BLaER1 treated with 17β-estradiol and CSF1 and Interleukin-3, amounts not matched to agents 10 nM and 100 nM (cell line): ENCODE data around the gene GABARAP.
A peak's percentile ranks its signal among the peaks of the same experiment; 100 is the strongest.

Experiments used
- H3K27ac ChIP-seq, 11 experiments: shearing (Covaris generic); formaldehyde crosslinking; 2 replicates each; pipeline ENCODE4 v1.8.1; 2022
- H3K27me3 ChIP-seq, 11 experiments: shearing (Covaris generic); formaldehyde crosslinking; 2 replicates each; pipeline ENCODE4 v1.8.1; 2022
- H3K36me3 ChIP-seq, 11 experiments: shearing (Covaris generic); formaldehyde crosslinking; 2 replicates each; pipeline ENCODE4 v1.8.1; 2022
- H3K4me1 ChIP-seq, 10 experiments: shearing (Covaris generic); formaldehyde crosslinking; 2 replicates each; pipeline ENCODE4 v1.8.1; 2022
- H3K4me2 ChIP-seq, 11 experiments: shearing (Covaris generic); formaldehyde crosslinking; 2 replicates each; pipeline ENCODE4 v1.8.1; 2022
- H3K4me3 ChIP-seq, 10 experiments: shearing (Covaris generic); formaldehyde crosslinking; 2 replicates each; pipeline ENCODE4 v1.8.1; 2022
- H3K9ac ChIP-seq, 11 experiments: shearing (Covaris generic); formaldehyde crosslinking; 2 replicates each; pipeline ENCODE4 v1.8.1; 2022
- H3K9me3 ChIP-seq, 11 experiments: shearing (Covaris generic); formaldehyde crosslinking; replicated peaks in 1 of 11; 2 replicates each; pipeline ENCODE4 v1.8.1; 2022
- H4K20me1 ChIP-seq, 11 experiments: shearing (Covaris generic); formaldehyde crosslinking; 2 replicates each; pipeline ENCODE4 v1.8.1; 2022
- Cebpa-rat ChIP-seq, 11 experiments: shearing (Covaris generic); IDR thresholded peaks; 2 replicates each; pipeline ENCODE4 v1.8.1; 2022

GABARAP gene

GRCh38 chr17:7235693-7236665 lies 6.3 kb downstream of the GABARAP start:
- Histone ChIP-seq H3K36me3 (peaks cover 27 to 46% (median 37%) of the 10 kb centered on the region in 11 experiments), H3K9me3 (no peaks in the 10 kb centered on the region), H3K4me3 (peak overlapping the region in 7 of 10 experiments; percentile 15 to 97 (median 88); a peak in 10 of 20 replicates), H3K4me2 (peak overlapping the region; percentile 91 to 99 (median 94); a peak in 21 of 22 replicates), H3K27me3 (no peaks in the 10 kb centered on the region), H4K20me1 (peaks cover 23 to 57% (median 36%) of the 10 kb centered on the region in 11 experiments; a peak in 20 of 22 replicates), H3K9ac (peak overlapping the region; percentile 95 to 98 (median 97); a peak in 19 of 22 replicates), H3K4me1 (peaks cover 55 to 66% (median 65%) of the 10 kb centered on the region in 10 experiments), H3K27ac (peak overlapping the region in 7 of 11 experiments; percentile 0 to 93 (median 84); a peak in 10 of 22 replicates)
- no peak for TF ChIP-seq Cebpa-rat (IDR thresholded peaks at IDR 0.05)

GRCh38 chr17:7234083-7234951 lies 7.9 kb downstream of the GABARAP start, which contains the start of gene DVL2:
TSS of gene DVL2 (minus strand) at chr17:7234517. CDS start at chr17:7234262, 255 bp downstream.
- Histone ChIP-seq H3K27me3 (no peaks in the 10 kb centered on the region), H3K9me3 (no peaks in the 10 kb centered on the region), H3K27ac (peak within 1 kb of the TSS; percentile 59 to 85 (median 81)), H4K20me1 (peaks cover 27 to 74% (median 44%) of the 10 kb centered on the region in 11 experiments; a peak in 21 of 22 replicates), H3K9ac (peak within 1 kb of the TSS; percentile 84 to 98 (median 96)), H3K4me3 (peak within 1 kb of the TSS; percentile 66 to 88 (median 77)), H3K36me3 (peaks cover 39 to 52% (median 47%) of the 10 kb centered on the region in 11 experiments), H3K4me1 (peaks cover 52 to 59% (median 53%) of the 10 kb centered on the region in 10 experiments), H3K4me2 (peak within 1 kb of the TSS; percentile 91 to 99 (median 94))
- no peak for TF ChIP-seq Cebpa-rat (IDR thresholded peaks at IDR 0.05)

- Histone ChIP-seq H3K9ac (peak overlapping the region; percentile 84 to 98 (median 96)), H4K20me1 (peaks cover 27 to 76% (median 45%) of the 10 kb centered on the region in 11 experiments; a peak in 21 of 22 replicates), H3K36me3 (peaks cover 46 to 58% (median 53%) of the 10 kb centered on the region in 11 experiments), H3K4me1 (peaks cover 52 to 60% (median 53%) of the 10 kb centered on the region in 10 experiments), H3K9me3 (no peaks in the 10 kb centered on the region), H3K27ac (peak overlapping the region; percentile 59 to 85 (median 81)), H3K4me2 (peak overlapping the region; percentile 91 to 99 (median 94)), H3K4me3 (peak overlapping the region; percentile 66 to 88 (median 77)), H3K27me3 (no peaks in the 10 kb centered on the region)
- TF ChIP-seq Cebpa-rat (IDR thresholded peaks at IDR 0.05) = no peak
Measured at GRCh38 chr17:7233701-7234082, 8.6 kb downstream of the GABARAP start.

DNA sequence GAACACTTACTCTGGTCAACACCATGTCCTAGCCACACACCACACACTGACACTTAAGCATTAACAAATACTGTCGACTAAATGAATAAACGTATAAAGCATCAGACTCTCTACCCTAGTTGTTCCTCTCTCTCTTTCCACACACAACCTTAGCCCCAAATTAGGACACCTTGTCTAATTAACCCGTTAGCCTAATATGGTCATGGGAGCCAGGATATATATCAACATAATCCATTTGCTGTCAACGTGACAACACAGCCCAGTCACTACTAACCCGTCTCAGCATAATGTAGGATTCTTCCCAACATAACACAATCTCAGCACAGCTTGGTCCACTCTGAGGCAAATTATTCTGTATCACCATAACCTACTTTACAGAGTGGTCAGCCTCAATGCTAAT lies 10.1 kb downstream of the GABARAP start:
- no peaks in the 10 kb centered on the region for H3K9me3 ChIP-seq
- peak overlapping the region; percentile 91 to 99 (median 94) for H3K4me2 ChIP-seq
- peaks cover 21 to 73% (median 40%) of the 10 kb centered on the region in 11 experiments; a peak in 21 of 22 replicates for H4K20me1 ChIP-seq
- H3K27me3 ChIP-seq = no peaks in the 10 kb centered on the region
- peaks cover 58 to 71% (median 64%) of the 10 kb centered on the region in 11 experiments for H3K36me3 ChIP-seq
- H3K9ac ChIP-seq = peak overlapping the region in 3 of 11 experiments; percentile 16 to 97 (median 29); a peak in 4 of 22 replicates
- H3K27ac ChIP-seq = no peak overlapping the region
- H3K4me3 ChIP-seq = peak overlapping the region in 9 of 10 experiments; percentile 66 to 88 (median 77); a peak in 10 of 20 replicates
- peaks cover 47 to 66% (median 48%) of the 10 kb centered on the region in 10 experiments for H3K4me1 ChIP-seq
- no peak for TF ChIP-seq Cebpa-rat (IDR thresholded peaks at IDR 0.05)

GRCh38 chr17:7229504-7229903 lies 12.7 kb downstream of the GABARAP start:
- no peak for TF ChIP-seq Cebpa-rat (IDR thresholded peaks at IDR 0.05)

DNA sequence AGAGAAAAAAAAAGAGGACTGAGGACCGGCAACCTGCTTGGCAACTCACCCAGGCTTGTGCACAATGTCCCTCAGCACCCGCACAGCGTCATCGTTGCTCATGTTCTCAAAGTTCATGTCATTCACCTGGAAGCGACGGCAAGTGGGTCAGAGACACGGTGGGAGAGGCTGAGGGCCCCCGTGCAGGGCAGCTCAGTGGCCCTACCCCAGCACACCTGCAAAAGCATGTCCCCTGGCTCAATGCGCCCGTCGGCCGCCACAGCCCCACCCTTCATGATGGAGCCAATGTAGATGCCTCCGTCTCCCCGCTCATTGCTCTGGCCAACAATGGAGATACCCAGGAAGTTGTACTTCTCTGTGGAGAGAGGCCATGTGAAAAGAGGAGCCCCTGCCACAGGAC lies 13.3 kb downstream of the GABARAP start:
- H4K20me1 ChIP-seq = peaks cover 16 to 77% (median 37%) of the 10 kb centered on the region in 11 experiments; a peak in 18 of 22 replicates
- peaks cover 21 to 38% (median 22%) of the 10 kb centered on the region in 10 experiments for H3K4me1 ChIP-seq
- peaks cover 65 to 78% (median 71%) of the 10 kb centered on the region in 11 experiments for H3K36me3 ChIP-seq
- H3K4me3 ChIP-seq = no peak overlapping the region
- H3K9ac ChIP-seq = no peak overlapping the region
- H3K9me3 ChIP-seq = no peaks in the 10 kb centered on the region
- no peak overlapping the region for H3K4me2 ChIP-seq
- H3K27me3 ChIP-seq = no peaks in the 10 kb centered on the region
- no peak overlapping the region for H3K27ac ChIP-seq
- TF ChIP-seq Cebpa-rat (IDR thresholded peaks at IDR 0.05) = no peak

More at GRCh38 chr17:7229504-7229903, 12.7 kb downstream of the GABARAP start:
- Histone ChIP-seq H3K27me3 (no peaks in the 10 kb centered on the region), H3K27ac (no peak overlapping the region), H3K9ac (no peak overlapping the region), H3K9me3 (no peaks in the 10 kb centered on the region), H4K20me1 (peaks cover 12 to 73% (median 37%) of the 10 kb centered on the region in 11 experiments; a peak in 17 of 22 replicates), H3K4me3 (no peak overlapping the region), H3K4me2 (no peak overlapping the region), H3K4me1 (peaks cover 21 to 40% (median 22%) of the 10 kb centered on the region in 10 experiments), H3K36me3 (peaks cover 61 to 73% (median 66%) of the 10 kb centered on the region in 11 experiments)

DNA sequence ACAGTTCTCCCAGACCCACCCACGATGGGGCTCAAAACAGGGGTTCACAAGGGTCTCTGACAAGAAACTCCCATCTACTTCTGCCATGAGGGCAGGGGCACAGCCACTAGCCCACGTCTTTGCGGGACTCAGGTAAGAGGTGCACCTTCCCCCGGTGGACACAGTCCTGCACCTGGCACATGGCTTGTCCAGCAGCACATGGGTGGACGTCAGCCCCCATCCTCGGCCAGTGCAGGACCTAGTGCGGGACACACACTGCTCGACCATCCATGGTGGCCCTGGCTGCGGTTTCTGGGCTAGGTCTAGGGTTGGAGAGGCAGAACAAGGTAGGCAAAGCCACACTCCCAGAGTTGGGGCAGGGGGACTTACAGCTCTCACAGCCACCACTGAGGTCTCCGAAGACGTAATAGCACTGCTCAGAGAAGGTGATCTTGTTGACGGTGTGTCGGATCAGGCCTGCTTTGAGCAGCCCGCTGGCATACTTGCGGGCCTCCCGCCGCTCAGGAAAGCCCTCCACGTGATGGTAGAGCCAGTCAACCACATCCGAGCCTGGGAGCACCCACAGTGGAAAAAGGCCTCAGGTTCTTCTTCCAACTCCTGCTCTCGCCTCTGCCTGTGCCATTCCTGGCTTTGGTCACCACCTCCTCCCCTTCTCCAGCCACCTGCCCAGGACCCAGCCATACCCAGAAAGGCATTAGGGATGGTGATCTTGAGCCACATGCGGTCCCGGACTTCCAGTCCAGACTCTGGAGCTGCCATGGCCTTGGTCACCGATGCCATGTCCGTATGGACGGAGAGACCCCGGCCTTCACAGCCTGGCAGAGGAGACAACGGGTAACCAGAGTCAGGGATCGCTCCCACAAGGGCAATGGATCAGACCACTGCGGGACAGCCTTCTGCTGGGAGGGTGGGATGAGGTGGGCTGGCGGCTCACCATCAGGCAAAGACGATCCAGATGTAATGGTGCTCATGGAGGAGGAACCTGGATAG lies 15.2 kb downstream of the GABARAP start:
- Histone ChIP-seq H3K4me3 (no peak overlapping the region), H3K9ac (no peak overlapping the region), H3K27ac (no peak overlapping the region), H3K4me2 (no peak overlapping the region), H3K27me3 (no peaks in the 10 kb centered on the region), H3K36me3 (peaks cover 84 to 97% (median 90%) of the 10 kb centered on the region in 11 experiments), H4K20me1 (peaks cover 18 to 91% (median 49%) of the 10 kb centered on the region in 11 experiments; a peak in 21 of 22 replicates), H3K4me1 (peaks cover 5 to 27% (median 17%) of the 10 kb centered on the region in 10 experiments), H3K9me3 (no peaks in the 10 kb centered on the region)
- no peak for TF ChIP-seq Cebpa-rat (IDR thresholded peaks at IDR 0.05)
